Activated CD4-positive, alpha-beta T cell treated with anti-CD3 and anti-CD28 coated beads, Interleukin-2, amount 10 ng/mL, durations not matched to agents 7 days and 5 days (primary cell): Measurements from ENCODE around the gene NRG3. TPM values are rescaled to one million over a fixed set of nuclear protein-coding genes. Genes with fewer than 3 reads are reported as not detected.

ENCODE experiments used
- CTCF ChIA-PET: fragments of 350-600 bp; sonication (Branson Sonifier 250); formaldehyde crosslinking; loops from one replicate; lab custom pipeline; 2021; ENCODE audit warnings: antibody characterized with exemption; lab: Charles Lee
- POLR2A ChIA-PET: fragments of 350-600 bp; sonication (Branson Sonifier 250); formaldehyde crosslinking; loops from one replicate; lab custom pipeline; 2021; ENCODE audit warnings: antibody characterized with exemption; lab: Charles Lee
- DNase-seq: peaks from one replicate; pipeline ENCODE4 v3.0.0-alpha.2; 2020
- H3K27ac Mint-ChIP-seq: one replicate; pipeline ENCODE4 v1.8.0; 2021; ENCODE audit warnings: mild to moderate bottlenecking, moderate library complexity, mixed read lengths
- H3K27me3 Mint-ChIP-seq: one replicate; pipeline ENCODE4 v1.8.0; 2021; ENCODE audit warnings: mixed read lengths
- H3K36me3 Mint-ChIP-seq: one replicate; pipeline ENCODE4 v1.8.0; 2021; ENCODE audit warnings: low read depth, mixed read lengths
- H3K4me1 Mint-ChIP-seq: one replicate; pipeline ENCODE4 v1.8.0; 2021; ENCODE audit warnings: mixed read lengths
- H3K4me3 Mint-ChIP-seq: one replicate; pipeline ENCODE4 v1.8.0; 2021; ENCODE audit warnings: mild to moderate bottlenecking, moderate library complexity, mixed read lengths
- H3K9me3 Mint-ChIP-seq: one replicate; pipeline ENCODE4 v1.8.0; 2021; ENCODE audit warnings: mixed read lengths
- total RNA-seq, 2 experiments: library from RNA; stranded (reverse); gene quantifications; one replicate each; pipeline ENCODE4 v1.2.3, GENCODE V29; 2021

NRG3 gene
- total RNA-seq, 2 experiments from 2014 or later, result not detected

DNA sequence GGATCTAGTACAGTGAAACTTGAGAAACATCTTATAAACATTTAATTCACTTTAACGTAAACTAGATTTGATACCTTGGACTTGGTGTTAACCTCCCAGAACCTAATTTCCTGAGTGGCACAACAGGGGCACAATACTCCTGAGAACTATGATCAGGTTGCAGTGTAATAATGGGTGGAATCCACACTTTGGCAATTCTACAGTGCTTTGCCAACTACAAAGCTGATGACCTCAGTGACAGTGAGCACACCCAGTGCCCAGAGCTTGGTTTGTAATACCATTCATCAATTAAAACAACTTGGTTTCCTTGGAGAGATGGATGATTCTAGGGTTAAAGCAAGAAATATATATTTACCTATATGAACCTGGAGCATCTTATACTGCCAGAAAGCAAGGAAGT lies 379.2 kb downstream of the NRG3 start:
- CTCF ChIA-PET, result no interaction called here
- no peak for DNase-seq
- no peak overlapping the region for H3K4me3 Mint-ChIP-seq
- no peaks in the 10 kb centered on the region for H3K36me3 Mint-ChIP-seq
- no peaks in the 10 kb centered on the region for H3K9me3 Mint-ChIP-seq
- no peaks in the 10 kb centered on the region for H3K4me1 Mint-ChIP-seq
- H3K27me3 Mint-ChIP-seq, result no peaks in the 10 kb centered on the region
- POLR2A ChIA-PET, result no interaction called here
- H3K27ac Mint-ChIP-seq, result no peak overlapping the region

DNA sequence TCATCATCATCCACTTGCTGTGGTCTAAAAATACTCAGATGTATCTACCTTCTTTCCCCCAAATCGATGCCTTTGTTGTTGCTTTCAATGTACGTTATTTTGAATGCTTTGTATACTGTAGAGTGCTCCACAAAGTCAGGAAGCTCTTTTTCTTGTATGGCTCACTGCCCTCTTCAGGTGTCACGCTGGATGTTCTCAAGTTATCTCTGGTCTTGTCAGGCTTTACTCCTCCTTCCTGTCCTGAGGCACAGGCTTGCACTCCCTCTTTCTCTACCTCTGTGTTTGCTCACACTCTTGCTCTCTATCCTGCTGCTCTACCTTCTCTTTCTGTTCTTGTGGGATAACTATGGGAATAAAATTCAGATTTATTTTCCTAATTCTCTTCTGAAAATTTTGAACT lies 381.3 kb downstream of the NRG3 start:
- no peak for DNase-seq
- Mint-ChIP-seq H3K9me3 (peaks cover 4% of the 10 kb centered on the region), H3K4me3 (no peak overlapping the region), H3K4me1 (no peaks in the 10 kb centered on the region), H3K36me3 (no peaks in the 10 kb centered on the region), H3K27ac (no peak overlapping the region), H3K27me3 (no peaks in the 10 kb centered on the region)
- POLR2A ChIA-PET, result no interaction called here
- CTCF ChIA-PET, result no interaction called here

- ChIA-PET POLR2A (no interaction called here), CTCF (no interaction called here)
- Mint-ChIP-seq H3K4me3 (no peak overlapping the region), H3K36me3 (no peaks in the 10 kb centered on the region), H3K4me1 (no peaks in the 10 kb centered on the region), H3K27me3 (no peaks in the 10 kb centered on the region), H3K9me3 (peaks cover 5% of the 10 kb centered on the region), H3K27ac (no peak overlapping the region)
- DNase-seq, result no peak
These were observed 391.4 kb downstream of the NRG3 start for GRCh38 chr10:82266438-82266837.

DNA sequence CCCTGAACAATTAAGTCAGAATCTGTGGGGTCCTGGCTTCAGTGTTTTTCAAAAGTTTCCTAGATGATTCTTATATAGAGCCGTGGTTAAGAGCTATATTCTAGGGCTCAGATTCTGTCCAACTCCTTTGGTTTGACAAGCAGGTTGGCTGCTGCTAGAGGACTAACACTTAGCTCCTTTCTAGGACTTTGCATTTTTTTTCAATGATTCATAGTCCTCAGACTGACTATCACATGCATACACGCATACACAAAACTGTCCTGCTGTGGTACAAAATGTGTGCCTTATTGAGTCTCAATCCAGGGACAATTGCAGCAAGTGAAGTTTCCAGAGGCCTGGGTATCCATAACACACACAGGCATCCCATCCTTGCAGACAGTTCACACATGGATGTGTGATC lies 392.0 kb downstream of the NRG3 start:
- no peak overlapping the region for H3K4me3 Mint-ChIP-seq
- no peaks in the 10 kb centered on the region for H3K4me1 Mint-ChIP-seq

DNA sequence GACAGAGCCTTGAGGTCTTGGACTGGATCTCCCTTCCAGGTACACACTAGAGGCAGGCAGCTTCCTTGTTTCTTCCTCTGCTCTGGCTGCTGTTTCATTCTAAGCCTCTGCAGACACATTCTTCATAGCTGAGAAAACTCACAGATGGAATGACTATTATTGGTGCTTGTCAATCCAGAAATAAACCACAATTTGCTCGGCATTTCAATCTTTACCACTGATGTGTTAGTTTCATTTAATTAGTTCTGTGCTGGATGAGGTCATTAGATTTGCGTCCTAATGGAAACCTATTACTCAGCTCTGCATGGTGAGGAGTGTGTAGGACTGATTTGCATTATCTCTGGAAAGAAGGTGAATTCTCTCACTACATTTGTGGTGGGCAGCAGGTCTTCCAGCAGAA lies 392.5 kb downstream of the NRG3 start:
- Mint-ChIP-seq H3K4me3 (no peak overlapping the region), H3K9me3 (peaks cover 5% of the 10 kb centered on the region), H3K4me1 (no peaks in the 10 kb centered on the region)

More for the DNA sequence above, 392.0 kb downstream of the NRG3 start:
- ChIA-PET CTCF (interaction anchor here (0.6 kb wide), 1 partner anchor 256 kb away, joined by 3 read pairs; no protein-coding TSS in a partner anchor), POLR2A (no interaction called here)
- DNase-seq, result no peak
- H3K36me3 Mint-ChIP-seq, result no peaks in the 10 kb centered on the region
- H3K9me3 Mint-ChIP-seq, result peaks cover 5% of the 10 kb centered on the region
- no peak overlapping the region for H3K27ac Mint-ChIP-seq
- no peaks in the 10 kb centered on the region for H3K27me3 Mint-ChIP-seq

GRCh38 chr10:82267960-82268359 lies 393.0 kb downstream of the NRG3 start:
- POLR2A ChIA-PET, result no interaction called here
- no peak for DNase-seq
- Mint-ChIP-seq H3K4me3 (no peak overlapping the region), H3K36me3 (no peaks in the 10 kb centered on the region), H3K9me3 (peaks cover 5% of the 10 kb centered on the region), H3K27ac (no peak overlapping the region), H3K27me3 (no peaks in the 10 kb centered on the region), H3K4me1 (no peaks in the 10 kb centered on the region)
- CTCF ChIA-PET, result no interaction called here

More for the DNA sequence above, 392.5 kb downstream of the NRG3 start:
- ChIA-PET POLR2A (no interaction called here), CTCF (interaction anchor here (0.6 kb wide), 1 partner anchor 255 kb away, joined by 3 read pairs; no protein-coding TSS in a partner anchor)
- no peak overlapping the region for H3K27ac Mint-ChIP-seq
- H3K36me3 Mint-ChIP-seq, result no peaks in the 10 kb centered on the region
- no peaks in the 10 kb centered on the region for H3K27me3 Mint-ChIP-seq
- no peak for DNase-seq

- Mint-ChIP-seq H3K27ac (no peak overlapping the region), H3K27me3 (no peaks in the 10 kb centered on the region), H3K4me3 (no peak overlapping the region), H3K4me1 (no peaks in the 10 kb centered on the region), H3K36me3 (no peaks in the 10 kb centered on the region), H3K9me3 (peaks cover 2% of the 10 kb centered on the region)
- no peak for DNase-seq
- POLR2A ChIA-PET, result no interaction called here
- CTCF ChIA-PET, result no interaction called here
These were observed 402.6 kb downstream of the NRG3 start for GRCh38 chr10:82277591-82277990.

DNA sequence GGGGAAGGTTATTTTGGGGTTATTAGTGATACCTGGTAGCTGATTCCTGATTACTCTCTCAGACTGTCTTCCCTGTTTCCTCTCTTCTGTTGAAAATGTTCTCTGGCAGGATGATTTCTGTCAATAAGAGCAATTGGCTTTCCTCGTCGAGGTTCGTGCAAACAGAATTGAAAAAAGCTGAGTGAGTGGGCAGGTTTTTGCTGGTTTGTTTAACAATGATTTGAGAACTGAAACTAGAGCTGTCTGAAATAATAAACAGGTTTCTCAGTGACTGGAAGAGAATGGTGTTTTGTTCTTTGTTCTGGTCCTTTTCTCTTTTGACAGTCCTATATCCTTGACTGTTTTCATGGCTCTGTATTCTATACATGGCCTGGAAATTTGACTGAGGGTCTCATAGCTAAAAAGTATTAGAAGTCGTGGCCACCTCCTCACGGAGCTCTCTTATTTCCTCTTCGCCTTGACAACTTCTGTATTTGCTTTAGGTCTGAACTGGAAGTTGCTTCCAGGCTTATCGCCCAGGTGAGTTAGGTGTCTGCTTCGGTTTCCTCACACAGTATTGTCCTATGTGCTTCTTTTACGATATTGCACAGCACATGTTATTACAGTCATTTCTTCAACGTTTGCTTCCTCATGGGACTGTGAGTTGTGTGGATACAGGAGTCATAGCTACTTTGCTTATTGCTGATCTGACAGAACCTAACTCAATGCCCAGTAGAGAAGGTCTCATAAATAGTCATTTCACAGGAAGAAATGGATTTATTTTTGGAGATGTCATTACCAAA lies 403.6 kb downstream of the NRG3 start:
- H3K4me3 Mint-ChIP-seq, result no peak overlapping the region
- POLR2A ChIA-PET, result no interaction called here
- peaks cover 2% of the 10 kb centered on the region for H3K9me3 Mint-ChIP-seq
- DNase-seq, result no peak
- CTCF ChIA-PET, result no interaction called here
- H3K36me3 Mint-ChIP-seq, result no peaks in the 10 kb centered on the region
- no peak overlapping the region for H3K27ac Mint-ChIP-seq
- H3K4me1 Mint-ChIP-seq, result no peaks in the 10 kb centered on the region
- no peaks in the 10 kb centered on the region for H3K27me3 Mint-ChIP-seq

DNA sequence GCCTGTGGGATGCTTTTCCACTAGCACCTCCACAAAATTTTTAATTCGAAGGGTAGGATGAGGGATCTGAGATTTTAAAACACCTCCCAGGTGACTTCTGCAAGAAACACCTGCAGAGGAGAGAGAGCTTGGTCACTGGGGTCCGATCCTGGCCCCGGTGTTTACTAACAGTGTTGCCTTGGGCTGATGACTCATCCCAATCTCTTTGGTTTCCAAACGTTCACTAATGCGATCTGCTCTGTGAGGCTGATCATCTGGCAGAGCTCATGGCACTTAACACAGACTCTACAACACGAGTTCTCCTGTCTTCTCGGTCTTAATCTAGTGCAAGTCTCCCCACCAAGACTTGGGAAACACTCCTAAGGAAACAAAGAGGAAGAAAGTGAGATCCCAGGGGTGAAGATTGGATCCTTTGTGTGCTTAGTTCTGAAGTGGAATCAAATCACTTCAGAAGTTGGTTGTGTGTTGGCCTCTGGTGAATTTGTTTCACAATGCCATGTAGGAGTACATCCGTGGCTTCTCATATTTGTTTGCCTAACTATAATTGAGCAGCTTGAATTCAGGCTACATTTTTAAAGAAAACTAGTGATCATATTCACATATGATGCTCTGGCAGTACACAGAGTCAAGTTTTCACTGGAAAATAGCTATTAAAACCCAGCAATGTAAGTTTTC lies 407.9 kb downstream of the NRG3 start:
- POLR2A ChIA-PET, result no interaction called here
- DNase-seq, result no peak
- Mint-ChIP-seq H3K4me1 (no peaks in the 10 kb centered on the region), H3K9me3 (peaks cover 2% of the 10 kb centered on the region), H3K4me3 (no peak overlapping the region), H3K36me3 (no peaks in the 10 kb centered on the region), H3K27me3 (no peaks in the 10 kb centered on the region), H3K27ac (no peak overlapping the region)
- CTCF ChIA-PET, result no interaction called here

- H3K4me1 Mint-ChIP-seq, result no peaks in the 10 kb centered on the region
- DNase-seq, result no peak
- peaks cover 2% of the 10 kb centered on the region for H3K9me3 Mint-ChIP-seq
- POLR2A ChIA-PET, result no interaction called here
- no peak overlapping the region for H3K4me3 Mint-ChIP-seq
- H3K36me3 Mint-ChIP-seq, result no peaks in the 10 kb centered on the region
- H3K27ac Mint-ChIP-seq, result no peak overlapping the region
- CTCF ChIA-PET, result no interaction called here
- H3K27me3 Mint-ChIP-seq, result no peaks in the 10 kb centered on the region
These were observed 409.2 kb downstream of the NRG3 start for GRCh38 chr10:82284180-82284579.

DNA sequence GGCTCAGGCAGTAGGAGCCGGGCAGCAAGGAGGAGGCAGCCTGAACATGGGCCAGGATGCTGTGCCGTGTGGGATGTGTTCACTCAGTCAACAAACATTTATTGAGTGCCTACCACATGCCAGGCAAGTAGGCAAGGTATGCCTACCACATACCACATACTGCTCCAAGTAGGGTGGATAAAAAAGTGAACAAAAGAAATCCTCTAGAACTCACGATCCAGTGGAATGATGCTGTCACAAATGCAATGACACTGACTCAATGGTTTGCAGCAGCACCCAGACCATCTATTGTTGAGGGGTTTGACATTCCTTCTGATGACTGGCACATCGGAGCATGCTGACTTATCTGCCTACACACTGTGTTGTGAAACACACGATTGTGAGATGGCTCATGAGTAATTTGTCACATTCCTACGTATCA lies 413.5 kb downstream of the NRG3 start:
- Mint-ChIP-seq H3K4me1 (no peaks in the 10 kb centered on the region), H3K36me3 (no peaks in the 10 kb centered on the region), H3K4me3 (no peak overlapping the region), H3K9me3 (no peaks in the 10 kb centered on the region), H3K27me3 (no peaks in the 10 kb centered on the region), H3K27ac (no peak overlapping the region)
- no peak for DNase-seq
- POLR2A ChIA-PET, result no interaction called here
- CTCF ChIA-PET, result no interaction called here

GRCh38 chr10:82289945-82290344 lies 415.0 kb downstream of the NRG3 start:
- no peak for DNase-seq
- H3K36me3 Mint-ChIP-seq, result no peaks in the 10 kb centered on the region
- H3K27ac Mint-ChIP-seq, result no peak overlapping the region
- ChIA-PET CTCF (no interaction called here), POLR2A (no interaction called here)
- no peak overlapping the region for H3K4me3 Mint-ChIP-seq
- no peaks in the 10 kb centered on the region for H3K9me3 Mint-ChIP-seq
- H3K27me3 Mint-ChIP-seq, result no peaks in the 10 kb centered on the region
- H3K4me1 Mint-ChIP-seq, result no peaks in the 10 kb centered on the region

DNA sequence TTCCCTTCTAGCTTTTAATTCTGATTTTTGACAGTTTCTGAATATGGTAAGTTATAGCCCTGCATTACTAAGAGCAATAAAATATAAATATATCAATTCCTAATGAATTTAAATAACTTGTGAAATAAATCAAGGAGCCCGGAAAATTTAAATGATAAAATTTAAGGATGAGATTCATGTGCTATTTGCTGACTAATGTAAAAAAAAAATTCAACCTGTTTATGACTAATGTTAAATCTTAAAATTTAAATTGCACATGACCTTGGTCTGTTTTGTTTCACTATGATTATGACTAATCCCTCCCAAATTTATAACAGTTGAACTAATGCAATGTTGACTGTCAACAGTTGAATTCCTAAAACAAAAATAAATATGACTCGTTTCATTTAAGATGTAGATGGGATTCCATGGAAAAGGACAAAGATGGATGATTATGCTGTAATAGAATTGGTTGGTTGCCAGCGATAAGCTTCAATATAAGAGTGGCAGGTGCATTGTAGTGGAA lies 419.9 kb downstream of the NRG3 start:
- CTCF ChIA-PET, result no interaction called here
- POLR2A ChIA-PET, result no interaction called here
- Mint-ChIP-seq H3K36me3 (no peaks in the 10 kb centered on the region), H3K4me1 (no peaks in the 10 kb centered on the region), H3K4me3 (no peak overlapping the region), H3K27me3 (no peaks in the 10 kb centered on the region), H3K9me3 (peaks cover 2% of the 10 kb centered on the region), H3K27ac (no peak overlapping the region)
- no peak for DNase-seq
